H1 (cell line): Measurements from ENCODE around the gene SLC19A3.

Experiments
- CTCF ChIP-seq, 3 experiments: IDR thresholded peaks; 1 replicate in 2 of 3; 2 replicates in 1 of 3; pipeline versions ENCODE4 v1.5.1 to v1.6.1; 2011; ENCODE audit warnings: low read length in 3 of 3, mild to moderate bottlenecking in 3 of 3, inconsistent platforms in 2 of 3, low read depth in 1 of 3, moderate library complexity in 1 of 3; ENCODE audit not compliant: insufficient read depth in 1 of 3; ENCODE audit errors: control extremely low read depth in 1 of 3
- EGR1 ChIP-seq: IDR thresholded peaks from 2 replicates; pipeline ENCODE4 v1.6.1; 2011; ENCODE audit warnings: low read depth, low read length, borderline replicate concordance
- POLR2AphosphoS5 ChIP-seq: IDR thresholded peaks from 2 replicates; pipeline ENCODE4 v1.6.1; 2011; ENCODE audit warnings: low read depth, low read length

- TF ChIP-seq POLR2AphosphoS5 (no peak), CTCF (IDR thresholded peaks at IDR 0.05; ENCODE audit: control extremely low read depth in 1 of 3, insufficient read depth in 1 of 3, low read depth in 1 of 3, low read length in 3 of 3) (no peak), EGR1 (no peak)
Observed at GRCh38 chr2:227724394-227725039, 6.7 kb upstream of the SLC19A3 start, which contains the start of gene SCYGR6.
